VCaP (cell line): ENCODE data around the gene PRKCA.

ENCODE experiments used
- H3K27ac ChIP-seq: fragments of 450-650 bp; 2 replicates; pipeline ENCODE4 v1.5.1; 2017
- CTCF ChIP-seq: fragments of 450-650 bp; conservative IDR thresholded peaks from 2 replicates; pipeline ENCODE4 v1.5.1; 2017; ENCODE audit warnings: mild to moderate bottlenecking, moderate library complexity

PRKCA gene

GRCh38 chr17:66331038-66331816 lies 28.8 kb downstream of the PRKCA start:
- H3K27ac ChIP-seq, result no peak overlapping the region
- no peak for TF ChIP-seq CTCF

- TF ChIP-seq CTCF, result no peak
Observed at GRCh38 chr17:66335797-66336196, 33.4 kb downstream of the PRKCA start.

GRCh38 chr17:66337268-66337667 lies 34.9 kb downstream of the PRKCA start:
- H3K27ac ChIP-seq, result no peak overlapping the region
- TF ChIP-seq CTCF, result no peak

More at GRCh38 chr17:66335797-66336196, 33.4 kb downstream of the PRKCA start:
- H3K27ac ChIP-seq, result no peak overlapping the region

GRCh38 chr17:66337866-66338485 lies 35.6 kb downstream of the PRKCA start:
- H3K27ac ChIP-seq, result no peak overlapping the region
- TF ChIP-seq CTCF, result no peak

GRCh38 chr17:66338937-66339336 lies 36.5 kb downstream of the PRKCA start:
- no peak overlapping the region for H3K27ac ChIP-seq
- TF ChIP-seq CTCF, result no peak

- no peak for TF ChIP-seq CTCF
- no peak overlapping the region for H3K27ac ChIP-seq
Observed at GRCh38 chr17:66339561-66339960, 37.1 kb downstream of the PRKCA start.

- no peak for TF ChIP-seq CTCF
- H3K27ac ChIP-seq, result no peak overlapping the region
Observed at GRCh38 chr17:66340720-66341119, 38.3 kb downstream of the PRKCA start.
